22Rv1 (cell line): ENCODE results near the gene MIGA1.
A peak's percentile ranks its signal among the peaks of the same experiment; 100 is the strongest.
"Not testable (repeated sequence)": the region's sequence is repeated elsewhere in the genome, so short reads cannot be mapped to it uniquely, and the experiment has no call there.

Source experiments
- H3K27ac ChIP-seq: fragments of 450-650 bp; 2 replicates; pipeline ENCODE4 v1.5.1; 2017
- ZFX ChIP-seq: fragments of 450-650 bp; IDR thresholded peaks from 2 replicates; pipeline ENCODE4 v1.6.1; 2017; ENCODE audit warnings: antibody characterized with exemption, borderline replicate concordance
- TF ChIP-seq, protein P1 (sequence below): fragments of 450-650 bp; IDR thresholded peaks from 2 replicates; pipeline ENCODE4 v1.5.1; 2017; ENCODE audit warnings: mild to moderate bottlenecking

MIGA1 gene

DNA sequence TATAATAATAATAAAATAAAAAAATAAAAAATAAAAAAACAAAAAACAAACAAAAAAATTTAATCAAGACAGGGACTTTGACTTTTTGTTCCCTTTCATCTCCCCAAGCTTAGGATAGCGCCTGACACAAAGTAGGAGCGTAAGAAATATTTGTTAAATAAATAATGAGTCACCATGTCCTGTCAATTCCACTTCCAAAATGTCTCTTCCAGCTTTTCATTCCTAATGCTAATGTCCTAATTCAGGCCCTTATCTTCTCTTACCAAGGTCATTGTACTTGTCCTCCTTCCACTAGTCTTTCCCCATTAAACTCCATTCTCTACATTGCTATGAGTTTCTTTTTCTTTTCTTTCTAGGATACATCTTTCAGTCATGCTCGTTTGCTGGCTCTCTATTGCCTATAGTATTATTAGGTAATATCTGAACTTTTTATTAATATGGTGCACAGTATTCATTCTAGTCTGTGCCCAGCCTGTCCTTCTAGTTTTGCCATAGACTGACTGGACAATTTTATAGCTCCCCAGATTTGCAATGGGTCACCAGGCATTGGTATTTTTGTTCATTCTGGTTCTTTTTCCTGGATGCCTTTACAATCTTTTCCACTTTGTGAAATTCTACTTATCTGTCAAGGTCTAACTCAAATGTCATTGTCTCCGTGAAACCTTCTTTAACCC, 120.3 kb downstream of the MIGA1 start:
- TF ChIP-seq ZFX, result no peak
- TF ChIP-seq, protein P1, sequence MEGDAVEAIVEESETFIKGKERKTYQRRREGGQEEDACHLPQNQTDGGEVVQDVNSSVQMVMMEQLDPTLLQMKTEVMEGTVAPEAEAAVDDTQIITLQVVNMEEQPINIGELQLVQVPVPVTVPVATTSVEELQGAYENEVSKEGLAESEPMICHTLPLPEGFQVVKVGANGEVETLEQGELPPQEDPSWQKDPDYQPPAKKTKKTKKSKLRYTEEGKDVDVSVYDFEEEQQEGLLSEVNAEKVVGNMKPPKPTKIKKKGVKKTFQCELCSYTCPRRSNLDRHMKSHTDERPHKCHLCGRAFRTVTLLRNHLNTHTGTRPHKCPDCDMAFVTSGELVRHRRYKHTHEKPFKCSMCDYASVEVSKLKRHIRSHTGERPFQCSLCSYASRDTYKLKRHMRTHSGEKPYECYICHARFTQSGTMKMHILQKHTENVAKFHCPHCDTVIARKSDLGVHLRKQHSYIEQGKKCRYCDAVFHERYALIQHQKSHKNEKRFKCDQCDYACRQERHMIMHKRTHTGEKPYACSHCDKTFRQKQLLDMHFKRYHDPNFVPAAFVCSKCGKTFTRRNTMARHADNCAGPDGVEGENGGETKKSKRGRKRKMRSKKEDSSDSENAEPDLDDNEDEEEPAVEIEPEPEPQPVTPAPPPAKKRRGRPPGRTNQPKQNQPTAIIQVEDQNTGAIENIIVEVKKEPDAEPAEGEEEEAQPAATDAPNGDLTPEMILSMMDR, result no peak
- no peak overlapping the region for H3K27ac ChIP-seq

GRCh38 chr1:77900687-77901293, 121.3 kb downstream of the MIGA1 start:
- no peak overlapping the region for H3K27ac ChIP-seq
- TF ChIP-seq, protein P1, result peak; percentile 79
- TF ChIP-seq ZFX, result no peak

DNA sequence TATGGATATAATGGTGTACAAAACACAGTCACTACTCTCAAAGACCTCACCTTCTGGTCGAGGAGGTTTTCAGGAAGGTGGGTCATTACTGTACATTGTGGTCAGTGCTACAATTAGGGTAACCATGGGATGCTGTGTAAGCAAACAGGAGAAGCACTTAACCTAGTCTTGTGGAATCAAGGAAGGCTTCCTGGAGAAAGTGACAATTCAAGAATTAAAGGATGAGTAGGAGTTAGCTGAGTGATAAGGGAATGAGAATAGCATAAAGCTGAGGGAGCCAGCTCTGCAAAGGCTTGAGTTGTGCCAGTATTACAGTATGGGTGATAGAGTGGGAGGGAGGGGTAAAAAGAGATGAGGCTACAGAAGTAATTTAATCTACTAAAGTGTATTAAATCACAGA, 126.2 kb downstream of the MIGA1 start:
- no peak overlapping the region for H3K27ac ChIP-seq
- TF ChIP-seq ZFX, result no peak
- TF ChIP-seq, protein P1, result no peak

GRCh38 chr1:77906019-77906545, 126.6 kb downstream of the MIGA1 start:
- TF ChIP-seq, protein P1, result no peak
- no peak for TF ChIP-seq ZFX
- H3K27ac ChIP-seq, result no peak overlapping the region

DNA sequence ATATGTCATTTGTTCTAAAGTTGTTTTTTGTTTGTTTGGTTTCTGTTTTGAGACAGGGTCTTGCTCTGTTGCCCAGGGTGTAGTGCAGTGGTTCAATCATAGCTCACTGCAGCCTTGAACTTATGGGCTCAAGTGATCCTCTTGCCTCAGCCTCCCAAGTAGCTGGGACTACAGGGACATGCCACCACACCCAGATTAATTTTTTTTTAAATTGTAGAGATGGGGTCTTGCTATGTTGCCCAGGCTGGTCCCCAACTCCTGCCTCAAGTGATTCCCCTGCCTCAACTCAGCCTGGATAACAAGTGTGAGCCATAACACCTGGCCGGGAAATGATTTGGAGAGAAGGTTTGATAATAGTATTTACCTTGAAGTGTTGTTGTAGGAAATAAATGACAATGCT, 127.2 kb downstream of the MIGA1 start:
- H3K27ac ChIP-seq, result no peak overlapping the region
- no peak for TF ChIP-seq ZFX
- TF ChIP-seq, protein P1, result no peak

DNA sequence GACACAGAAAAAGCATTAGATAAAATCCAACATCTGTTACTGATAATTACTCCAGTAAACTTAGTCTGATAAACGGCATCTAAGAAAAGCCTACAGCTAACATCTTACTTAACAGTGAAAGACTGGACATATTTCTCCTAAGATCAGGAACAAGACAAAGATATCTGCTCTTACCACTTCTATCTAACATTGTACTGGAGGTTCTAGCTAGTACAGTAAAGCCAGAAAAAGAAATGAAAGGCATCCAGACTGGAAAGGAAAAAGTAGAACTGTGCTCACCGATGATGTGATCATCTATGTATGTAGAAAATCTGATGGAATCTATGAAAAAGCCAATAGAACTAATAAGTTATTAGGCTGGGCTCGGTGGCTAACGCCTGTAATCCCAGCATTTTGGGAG, 130.7 kb downstream of the MIGA1 start:
- TF ChIP-seq ZFX, result no peak
- TF ChIP-seq, protein P1, result no peak
- no peak overlapping the region for H3K27ac ChIP-seq

DNA sequence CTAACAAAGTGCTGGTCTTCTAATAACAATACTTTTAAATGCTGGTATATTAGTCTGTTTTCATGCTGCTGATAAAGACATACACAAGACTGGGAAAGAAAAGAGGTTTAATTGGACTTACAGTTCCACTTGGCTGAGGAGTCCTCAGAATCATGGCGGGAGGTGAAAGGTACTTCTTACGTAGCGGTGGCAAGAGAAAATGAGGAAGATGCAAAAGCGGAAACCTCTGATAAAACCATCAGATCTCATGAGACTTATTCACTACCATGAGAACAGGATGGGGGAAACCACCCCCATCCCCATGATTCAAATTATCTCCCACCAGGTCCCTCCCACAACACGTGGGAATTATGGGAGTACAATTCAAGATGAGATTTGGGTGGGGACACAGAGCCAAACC, 139.5 kb downstream of the MIGA1 start:
- H3K27ac ChIP-seq, result not testable (repeated sequence)
